ENCODE data around the gene XRCC4. TPM values are rescaled to one million over a fixed set of nuclear protein-coding genes. Genes with fewer than 3 reads are reported as not detected.

Gene XRCC4
- 6.6 and 19.6 TPM in 2 replicates for total RNA-seq

DNA sequence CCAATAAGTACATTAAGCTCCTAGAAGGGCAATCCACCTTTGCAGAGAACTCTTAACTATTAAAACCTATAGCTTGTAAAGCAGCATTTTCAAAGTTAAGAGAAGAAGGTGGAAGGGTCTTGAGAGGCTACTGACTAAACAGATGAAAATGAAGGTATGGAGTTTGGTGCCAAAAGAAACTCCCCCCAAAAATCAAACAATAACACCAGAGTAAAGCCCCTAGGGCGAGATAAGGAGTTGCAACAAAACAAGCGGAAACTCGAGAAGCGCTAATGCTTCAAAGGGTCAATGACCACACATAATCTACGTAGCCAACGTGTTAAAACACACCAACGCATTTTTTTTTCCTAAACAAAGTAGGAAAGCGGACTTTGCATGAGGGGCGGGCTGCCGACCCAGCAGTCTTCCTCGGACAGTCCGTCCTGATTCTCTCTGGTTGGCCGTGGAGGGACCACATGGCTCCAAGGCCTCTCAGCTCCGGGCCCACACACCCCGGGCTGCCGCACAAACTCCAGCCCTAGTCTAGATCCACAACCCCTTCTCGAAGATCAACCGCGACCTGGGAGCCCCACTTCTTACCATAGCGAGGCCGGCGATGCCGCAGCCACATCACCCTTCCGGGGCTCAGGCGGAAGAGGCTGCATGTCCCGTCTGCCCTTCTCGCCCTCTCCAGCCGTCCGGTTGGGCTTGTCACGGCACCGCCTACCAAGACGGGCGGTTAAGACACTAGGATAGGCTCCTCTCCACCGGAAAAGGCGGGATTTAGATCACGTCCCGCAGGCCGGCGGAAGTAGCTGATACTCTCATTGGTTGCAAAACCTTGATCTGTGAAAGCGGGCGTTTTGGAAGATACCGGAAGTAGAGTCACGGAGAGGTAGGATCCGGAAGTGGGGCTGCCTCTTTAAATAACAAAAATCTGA is at the start of gene XRCC4, which contains the start of gene TMEM167A:
Gene XRCC4 (plus strand): TSS at position 806 of the 920 bp plus-strand sequence. CDS start 27,373 bp downstream, outside the sequence.
Gene TMEM167A (minus strand): TSS at position 653 of the 920 bp plus-strand sequence. CDS start 71 bp downstream, at position 582.

Other genes with a start within 250 kb of the XRCC4 start
- 58.4 and 78.0 TPM in 2 replicates for gene TMEM167A, start 153 bp upstream of the XRCC4 start, total RNA-seq